Fibroblast of skin of back (primary cell): Measurements from ENCODE around the gene TAS2R41. TPM values are rescaled to one million over a fixed set of nuclear protein-coding genes. Genes with fewer than 3 reads are reported as not detected.

Experiments used
- DNase-seq: peaks from one replicate; pipeline ENCODE4 v3.0.0-alpha.2; 2013
- polyA plus RNA-seq, 2 experiments: library from polyadenylated mRNA; unstranded; fragments of 120-200 nt; gene quantifications; one replicate each; pipeline ENCODE4 v1.2.1, GENCODE V29; 2013; ENCODE audit not compliant: insufficient read length in 2 of 2

The TAS2R41 gene
- not detected for polyA plus RNA-seq (2013, experiment 1 of 2; ENCODE audit: insufficient read length)
- polyA plus RNA-seq (2013, experiment 2 of 2; ENCODE audit: insufficient read length), result not detected

GRCh38 chr7:143477501-143478150, at the start of gene TAS2R41:
TAS2R41 (plus strand) TSS chr7:143477873; CDS start chr7:143477873, 0 bp downstream.
- DNase-seq, result no peak

- DNase-seq, result peak; percentile 50
These were observed 47.6 kb upstream of the TAS2R41 start for GRCh38 chr7:143429770-143430698.

- DNase-seq, result no peak
These were observed 46.6 kb upstream of the TAS2R41 start for GRCh38 chr7:143431109-143431508.

- DNase-seq, result no peak
These were observed 43.9 kb upstream of the TAS2R41 start for GRCh38 chr7:143433759-143434158.

GRCh38 chr7:143434660-143435059, 43.0 kb upstream of the TAS2R41 start:
- no peak for DNase-seq

GRCh38 chr7:143435266-143435665, 42.4 kb upstream of the TAS2R41 start:
- no peak for DNase-seq

- DNase-seq, result no peak
These were observed 41.2 kb upstream of the TAS2R41 start for GRCh38 chr7:143436325-143436946.

GRCh38 chr7:143437578-143437977, 40.1 kb upstream of the TAS2R41 start:
- no peak for DNase-seq

- DNase-seq, result no peak
These were observed 37.8 kb upstream of the TAS2R41 start for GRCh38 chr7:143439866-143440265.

- DNase-seq, result no peak
These were observed 34.5 kb upstream of the TAS2R41 start, which contains the start of gene TAS2R60 for GRCh38 chr7:143443153-143443552. TAS2R60 (plus strand) TSS chr7:143443453; CDS start chr7:143443453, 0 bp downstream.

GRCh38 chr7:143444063-143444782, 33.5 kb upstream of the TAS2R41 start:
- no peak for DNase-seq

- DNase-seq, result no peak
These were observed 32.9 kb upstream of the TAS2R41 start for GRCh38 chr7:143444785-143445184.

- no peak for DNase-seq
These were observed 30.2 kb upstream of the TAS2R41 start for GRCh38 chr7:143447466-143447865.

- no peak for DNase-seq
These were observed 29.2 kb upstream of the TAS2R41 start for GRCh38 chr7:143448429-143448828.

- no peak for DNase-seq
These were observed 27.9 kb upstream of the TAS2R41 start for GRCh38 chr7:143449793-143450192.

- DNase-seq, result no peak
These were observed 26.6 kb upstream of the TAS2R41 start for GRCh38 chr7:143451122-143451521.

- DNase-seq, result no peak
These were observed 25.9 kb upstream of the TAS2R41 start for GRCh38 chr7:143451746-143452145.

- DNase-seq, result no peak
These were observed 25.2 kb upstream of the TAS2R41 start for GRCh38 chr7:143452495-143452894.

- DNase-seq, result peak; percentile 84
These were observed 23.5 kb upstream of the TAS2R41 start for GRCh38 chr7:143454091-143454680.

GRCh38 chr7:143455491-143455890, 22.2 kb upstream of the TAS2R41 start:
- DNase-seq, result no peak

- DNase-seq, result no peak
These were observed 21.7 kb upstream of the TAS2R41 start for GRCh38 chr7:143455942-143456341.
